Measurements from ENCODE around the gene DNAJC5. TPM values are rescaled to one million over a fixed set of nuclear protein-coding genes. Genes with fewer than 3 reads are reported as not detected.
A peak's percentile ranks its signal among the peaks of the same experiment; 100 is the strongest.

Gene DNAJC5
- total RNA-seq, 4 donors from 2014 or later: 58.7 to 89.5 (median 75.4) TPM

- TF ChIP-seq CTCF (IDR thresholded peaks at IDR 0.05): no peak
- no peak for TF ChIP-seq POLR2A (IDR thresholded peaks at IDR 0.05)
- Histone ChIP-seq H3K27me3 (no peaks in the 10 kb centered on the region), H3K4me3 (no peak overlapping the region), H3K4me1 (peaks cover 45 to 86% (median 59%) of the 10 kb centered on the region in 3 donors), H3K9me3 (no peaks in the 10 kb centered on the region), H3K27ac (peak overlapping the region in 2 of 4 donors; percentile 94 to 99), H3K36me3 (peaks cover 14 to 48% (median 26%) of the 10 kb centered on the region in 3 donors)
- intact Hi-C loops (cut with DNase I): no loop called here
- no peak for DNase-seq
- 72 to 96% methylated on average over 4 of the region's 39 CpGs for WGBS, 2 donors
Measured at GRCh38 chr20:63945921-63946920, 51.3 kb downstream of the DNAJC5 start.

DNA sequence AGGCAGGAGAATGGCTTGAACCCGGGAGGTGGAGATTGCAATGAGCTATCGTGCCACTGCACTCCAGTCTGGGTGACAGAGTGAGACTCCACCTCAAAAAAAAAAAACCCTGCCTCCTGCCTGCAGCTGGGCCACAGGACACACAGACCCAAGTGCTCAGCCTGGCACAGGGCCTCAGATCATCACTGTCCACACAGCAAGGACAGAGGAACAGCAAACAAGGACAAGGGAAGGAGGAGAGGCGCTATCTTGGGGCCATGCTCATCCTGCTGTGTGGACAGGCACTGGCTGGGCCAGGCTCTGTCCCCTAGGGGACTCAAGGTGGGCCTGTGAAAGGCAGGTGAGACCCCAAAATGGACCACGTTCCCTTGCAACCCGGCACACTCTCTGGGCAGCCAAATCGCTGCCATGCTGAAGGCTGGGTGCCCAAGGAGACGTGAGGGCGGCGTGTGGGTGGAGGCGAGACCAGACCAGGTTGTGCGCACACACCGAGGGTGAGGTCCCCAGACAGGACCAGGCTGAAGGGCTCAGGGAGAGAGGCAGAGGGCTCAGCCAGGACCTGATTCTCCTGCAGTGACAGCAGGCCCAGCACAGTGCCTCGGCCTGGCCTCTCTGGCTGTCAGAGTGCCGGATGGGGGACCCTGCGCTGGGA lies 52.2 kb downstream of the DNAJC5 start:
- intact Hi-C loops (cut with DNase I): no loop called here
- TF ChIP-seq CTCF (IDR thresholded peaks at IDR 0.05) (no peak), POLR2A (IDR thresholded peaks at IDR 0.05) (no peak)
- Histone ChIP-seq H3K27me3 (no peaks in the 10 kb centered on the region), H3K4me3 (no peak overlapping the region), H3K9me3 (no peaks in the 10 kb centered on the region), H3K36me3 (peaks cover 14 to 47% (median 26%) of the 10 kb centered on the region in 3 donors), H3K4me1 (peaks cover 49 to 88% (median 68%) of the 10 kb centered on the region in 3 donors), H3K27ac (peak overlapping the region; percentile 93 to 99 (median 96))
- WGBS, 2 donors: 81 to 90% methylated on average over 2 to 3 of the region's 15 CpGs
- no peak for DNase-seq

- intact Hi-C loops (cut with DNase I): no loop called here
- DNase-seq: no peak
- TF ChIP-seq CTCF (IDR thresholded peaks at IDR 0.05): peak in 1 of 6 experiments; percentile 5
- TF ChIP-seq POLR2A (IDR thresholded peaks at IDR 0.05): no peak
- Histone ChIP-seq H3K27me3 (no peaks in the 10 kb centered on the region), H3K27ac (peak overlapping the region; percentile 93 to 99 (median 96)), H3K9me3 (no peaks in the 10 kb centered on the region), H3K4me1 (peaks cover 55 to 88% (median 69%) of the 10 kb centered on the region in 3 donors), H3K36me3 (peaks cover 14 to 47% (median 26%) of the 10 kb centered on the region in 3 donors), H3K4me3 (peak overlapping the region in 2 of 4 donors; percentile 4 to 47)
- WGBS, 2 donors: 0% methylated on average over 1 of the region's 27 CpGs; no CpG with 5 or more reads in 1 of the 2 donors
Measured at GRCh38 chr20:63947638-63948456, 52.9 kb downstream of the DNAJC5 start.

- H3K27me3 ChIP-seq: no peaks in the 10 kb centered on the region
- no peaks in the 10 kb centered on the region for H3K9me3 ChIP-seq
- peaks cover 1 to 17% (median 4%) of the 10 kb centered on the region in 3 donors for H3K36me3 ChIP-seq
- H3K4me1 ChIP-seq: peaks cover 72 to 98% (median 82%) of the 10 kb centered on the region in 3 donors
- 42% methylated on average over 2 of the region's 20 CpGs; no CpG with 5 or more reads in 1 of the 2 donors for WGBS, 2 donors
- TF ChIP-seq POLR2A (IDR thresholded peaks at IDR 0.05): no peak
- TF ChIP-seq CTCF (IDR thresholded peaks at IDR 0.05): no peak
- intact Hi-C loops (cut with DNase I): no loop called here
- H3K4me3 ChIP-seq: peak overlapping the region in 3 of 4 donors; percentile 21 to 35 (median 30)
- H3K27ac ChIP-seq: peak overlapping the region; percentile 93 to 99 (median 96)
- no peak for DNase-seq
Measured at GRCh38 chr20:63950701-63951397, 55.9 kb downstream of the DNAJC5 start.
